HG03432 (cell line): ENCODE measurements around the gene HOXA5.

Experiments used
- ATAC-seq: cut with Tn5 transposase; IDR thresholded peaks from one replicate; pipeline ENCODE4 v1.9.1; 2021; ENCODE audit warnings: mild to moderate bottlenecking, moderate library complexity; ENCODE audit not compliant: unreplicated experiment

HOXA5 gene

GRCh38 chr7:27160546-27161213, 17.2 kb upstream of the HOXA5 start:
- peak; percentile 62 for ATAC-seq

GRCh38 chr7:27160145-27160545, 16.7 kb upstream of the HOXA5 start:
- peak; percentile 22 for ATAC-seq

GRCh38 chr7:27159266-27160144, 16.0 kb upstream of the HOXA5 start:
- no peak for ATAC-seq

- no peak for ATAC-seq
These were observed 15.2 kb upstream of the HOXA5 start for GRCh38 chr7:27158436-27159265.

- ATAC-seq: no peak
These were observed 14.4 kb upstream of the HOXA5 start for GRCh38 chr7:27157702-27158431.

GRCh38 chr7:27156916-27157701, 13.6 kb upstream of the HOXA5 start:
- no peak for ATAC-seq

GRCh38 chr7:27156508-27156898, 13.0 kb upstream of the HOXA5 start, which contains the start of gene HOXA7:
TSS of gene HOXA7 (minus strand) at chr7:27156675. CDS start at chr7:27156545, 130 bp downstream.
- ATAC-seq: no peak

- no peak for ATAC-seq
These were observed 12.5 kb upstream of the HOXA5 start for GRCh38 chr7:27155816-27156507.

- ATAC-seq: no peak
These were observed 11.7 kb upstream of the HOXA5 start for GRCh38 chr7:27154901-27155815.

GRCh38 chr7:27154369-27154768, 10.9 kb upstream of the HOXA5 start:
- ATAC-seq: no peak

GRCh38 chr7:27153526-27153925, 10.0 kb upstream of the HOXA5 start:
- no peak for ATAC-seq

- ATAC-seq: no peak
These were observed 9.4 kb upstream of the HOXA5 start for GRCh38 chr7:27152816-27153442.

GRCh38 chr7:27151931-27152815, 8.7 kb upstream of the HOXA5 start, which contains the start of gene HOXA3:
TSS of gene HOXA3 (minus strand) at chr7:27152583. CDS start at chr7:27110640, 41,943 bp downstream.
- ATAC-seq: no peak

- no peak for ATAC-seq
These were observed 8.0 kb upstream of the HOXA5 start for GRCh38 chr7:27151341-27151930.

GRCh38 chr7:27150568-27151340, 7.3 kb upstream of the HOXA5 start:
- ATAC-seq: peak; percentile 93
